HG02798 (cell line): ENCODE results near the gene RABL3.
"Not testable (repeated sequence)": the region's sequence is repeated elsewhere in the genome, so short reads cannot be mapped to it uniquely, and the experiment has no call there.

ENCODE experiments used
- ATAC-seq: cut with Tn5 transposase; IDR thresholded peaks from one replicate; pipeline ENCODE4 v1.9.1; 2021; ENCODE audit warnings: mild to moderate bottlenecking; ENCODE audit not compliant: unreplicated experiment, poor library complexity

Gene RABL3

DNA sequence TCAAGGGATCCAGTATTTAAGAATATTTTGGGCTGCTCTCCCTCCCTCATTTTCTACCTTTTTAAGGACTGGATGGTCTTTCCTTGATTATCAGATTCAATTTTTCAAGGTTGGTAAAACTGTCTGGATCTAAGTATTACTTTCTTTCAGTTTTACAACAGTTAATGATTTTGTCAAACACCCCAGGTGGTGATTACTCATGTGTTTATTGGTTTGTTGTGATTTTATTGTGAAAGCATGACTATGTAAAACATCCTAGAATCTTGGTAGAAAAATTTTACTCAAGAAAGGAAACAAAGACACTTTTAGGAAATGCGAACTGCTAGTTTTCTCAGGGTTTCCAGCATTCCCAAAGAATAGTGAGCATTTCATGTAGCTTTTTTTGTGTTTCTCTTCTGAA is 7.5 kb upstream of the RABL3 start:
- no peak for ATAC-seq

DNA sequence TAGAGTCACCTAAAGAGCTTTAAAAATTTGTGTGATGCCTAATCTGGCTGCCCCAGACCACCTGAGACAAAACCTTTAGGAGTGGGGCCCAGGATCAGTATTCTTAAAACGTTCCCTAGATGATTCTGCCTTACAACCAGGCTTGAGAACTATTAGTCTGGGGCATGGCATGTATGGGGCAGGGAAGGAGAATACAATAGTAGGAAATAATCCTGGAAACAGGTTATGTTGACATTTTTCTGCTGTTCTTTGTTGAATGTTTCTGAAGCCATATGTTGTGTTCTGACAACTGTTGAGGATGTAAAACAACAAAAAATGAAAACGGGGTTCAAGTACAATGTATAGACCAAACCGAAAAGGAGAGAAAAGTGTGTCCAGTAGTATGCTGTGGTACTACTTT is 3.1 kb upstream of the RABL3 start:
- ATAC-seq: no peak

DNA sequence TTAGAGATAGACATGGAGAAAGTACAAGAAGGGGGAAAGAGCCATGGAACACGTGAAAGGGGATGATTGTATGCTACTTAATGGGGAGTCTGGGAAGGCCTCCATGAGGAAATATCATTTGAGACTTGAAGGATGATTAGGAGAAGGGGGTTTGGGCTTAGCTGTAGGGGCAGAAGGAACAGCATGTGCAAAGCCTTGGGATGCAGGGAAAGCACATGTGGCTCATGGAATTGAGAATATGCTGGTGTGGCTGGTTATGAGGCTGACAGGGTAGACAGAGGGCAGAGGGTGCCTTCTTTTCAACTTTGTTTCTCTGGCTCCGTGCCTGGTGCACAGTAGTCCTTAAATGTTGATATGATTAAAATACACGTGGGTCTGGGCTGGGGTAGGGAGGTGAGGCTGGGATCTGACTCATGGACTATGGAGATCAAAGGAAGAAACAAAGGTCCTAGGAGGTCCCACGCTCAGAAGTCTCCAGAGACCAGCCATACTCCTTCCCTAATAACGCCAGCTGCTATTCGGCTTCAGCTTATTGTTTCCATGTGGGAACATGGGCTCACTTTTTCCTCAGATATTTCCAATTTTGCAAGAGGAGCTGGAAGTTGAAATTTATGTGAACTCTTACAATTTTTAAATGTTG is 1.4 kb upstream of the RABL3 start:
- ATAC-seq: no peak

DNA sequence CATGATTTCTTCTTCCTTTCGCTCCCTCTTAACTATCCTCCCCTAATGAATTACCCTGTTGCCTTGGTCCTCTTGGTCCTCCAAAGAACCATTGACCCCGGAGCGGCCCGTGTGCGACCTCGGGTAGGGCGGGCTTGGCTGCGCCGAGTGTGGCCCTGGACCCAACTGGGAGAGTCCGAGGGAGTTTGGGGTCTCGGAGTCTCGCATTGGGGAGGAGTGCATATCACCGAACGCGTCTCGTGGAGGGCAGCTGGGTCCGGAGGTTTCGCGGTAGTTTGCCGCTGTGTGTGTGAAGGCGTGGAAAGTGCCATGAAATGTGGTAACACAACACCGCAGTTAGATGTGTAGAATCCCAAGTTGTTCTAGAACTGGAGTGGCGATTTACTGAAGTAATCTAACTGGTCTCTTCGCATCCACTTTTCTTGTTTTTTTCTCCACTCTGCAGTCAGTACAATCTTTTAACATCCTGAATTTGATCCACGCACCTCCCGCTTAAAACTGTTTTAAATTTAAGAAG is 591 bp upstream of the RABL3 start:
- peak; percentile 18 for ATAC-seq

DNA sequence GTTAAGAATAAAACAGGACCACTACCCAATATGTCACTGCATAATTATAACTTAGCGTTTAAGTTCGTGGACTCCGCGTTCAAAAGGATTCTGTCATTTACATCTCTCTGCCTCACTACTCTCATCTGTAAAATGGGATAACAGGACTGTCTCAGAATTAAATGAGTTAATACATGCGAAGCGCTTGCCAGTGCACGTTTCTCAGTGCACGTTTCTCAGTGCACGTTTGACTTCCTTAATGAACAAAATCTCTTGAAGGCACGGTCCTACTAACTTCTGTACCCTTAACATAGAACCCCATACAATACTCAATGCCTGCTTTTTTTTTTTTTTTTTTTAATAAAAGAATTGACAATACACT is 499 bp downstream of the RABL3 start:
- peak; percentile 16 for ATAC-seq

DNA sequence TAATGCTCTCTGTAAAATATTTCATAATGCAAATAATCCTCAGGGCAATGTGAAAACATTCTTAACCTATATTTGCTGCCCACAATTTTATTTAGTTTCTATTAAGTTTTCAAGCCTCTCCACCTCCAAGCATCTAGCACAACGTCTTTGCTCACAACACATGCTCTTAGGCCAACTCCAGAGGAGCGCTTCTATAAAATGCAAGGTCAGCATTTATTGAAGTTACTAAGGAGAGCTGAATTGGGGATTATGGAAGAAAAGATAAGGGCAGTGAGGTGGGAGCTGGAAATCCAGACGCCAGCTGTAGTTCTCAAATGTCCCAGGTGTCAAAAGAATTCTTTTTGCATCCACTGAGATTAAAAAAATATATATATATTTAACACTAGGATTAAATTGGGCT is 996 bp downstream of the RABL3 start:
- no peak for ATAC-seq

DNA sequence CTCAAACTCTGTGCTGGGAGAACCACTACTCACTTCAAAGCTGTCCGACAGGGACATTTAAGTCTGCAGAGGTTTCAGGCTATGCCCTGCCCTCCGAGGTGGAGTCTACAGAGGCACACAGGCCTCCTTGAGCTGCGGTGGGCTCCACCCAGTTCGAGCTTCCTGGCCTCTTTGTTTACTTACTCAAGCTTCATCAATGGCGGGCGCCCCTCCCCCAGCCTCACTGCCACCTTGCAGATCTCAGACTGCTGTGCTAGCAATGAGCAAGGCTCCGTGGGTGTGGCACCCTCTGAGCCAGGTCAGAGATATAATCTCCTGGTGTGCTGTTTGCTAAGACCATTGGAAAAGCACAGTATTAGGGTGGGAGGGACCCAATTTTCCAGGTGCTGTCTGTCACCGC is 4.3 kb downstream of the RABL3 start:
- ATAC-seq: not testable (repeated sequence)

DNA sequence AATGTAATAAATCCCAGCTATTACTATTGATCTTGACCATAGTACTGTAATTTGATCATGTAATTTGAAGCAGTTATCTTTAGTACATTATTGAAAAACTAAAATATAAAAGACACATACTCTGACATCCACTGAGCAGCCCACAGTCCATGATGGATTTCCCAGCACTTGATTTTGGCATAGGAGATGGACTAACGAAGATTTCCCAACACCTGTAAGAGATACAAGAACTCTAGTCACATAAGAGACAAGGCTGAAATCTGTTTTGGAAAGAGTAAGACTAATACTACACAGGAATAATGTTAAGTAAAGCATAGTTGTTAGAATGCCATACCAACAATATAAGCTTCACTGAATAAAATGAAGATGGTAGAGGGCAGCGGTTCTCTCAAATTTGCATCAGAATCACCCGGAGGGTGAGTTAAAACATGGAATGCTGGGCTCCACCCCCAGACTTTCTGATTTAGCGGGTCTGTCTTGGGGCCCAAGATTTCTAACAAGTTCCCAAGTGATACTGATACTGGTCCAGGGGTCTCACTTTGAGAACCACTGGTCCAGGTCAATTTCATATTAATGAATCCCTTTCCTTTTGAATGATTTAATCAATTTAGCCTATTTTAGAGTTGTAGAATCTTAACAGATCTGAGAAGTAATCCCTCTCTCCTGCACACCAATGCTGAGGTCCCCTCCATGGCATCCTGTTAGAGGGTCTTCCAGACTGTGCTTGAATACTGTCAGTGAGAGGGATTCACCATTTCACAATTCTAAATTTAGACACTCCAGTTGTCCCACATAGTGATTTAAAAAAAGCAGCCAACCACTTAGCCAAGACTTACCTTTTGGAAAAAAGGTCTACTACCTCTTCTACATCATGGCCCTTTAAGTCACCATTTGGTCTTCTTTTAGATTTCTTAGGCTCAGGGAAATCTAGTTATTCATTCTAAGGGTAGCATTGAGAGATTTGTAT is 11.5 kb downstream of the RABL3 start:
- no peak for ATAC-seq

DNA sequence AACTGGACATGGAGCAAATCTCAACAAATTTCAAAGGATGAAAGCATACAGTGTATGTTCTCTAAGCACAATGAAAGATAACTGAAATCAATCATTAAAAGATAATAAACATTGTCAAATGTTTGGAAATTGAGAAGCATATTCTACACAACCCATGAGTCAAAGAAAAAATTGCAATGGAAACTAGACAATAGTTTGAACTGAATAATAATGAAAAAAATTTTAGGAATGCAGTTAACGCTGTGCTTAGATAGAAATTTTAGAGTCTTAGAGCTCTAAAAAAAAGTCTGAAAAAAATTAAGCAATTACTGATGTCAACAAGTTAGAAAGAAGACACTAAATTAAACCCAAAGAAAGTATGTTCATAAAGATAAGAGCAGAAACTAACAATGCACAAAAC is 15.5 kb downstream of the RABL3 start:
- ATAC-seq: no peak

DNA sequence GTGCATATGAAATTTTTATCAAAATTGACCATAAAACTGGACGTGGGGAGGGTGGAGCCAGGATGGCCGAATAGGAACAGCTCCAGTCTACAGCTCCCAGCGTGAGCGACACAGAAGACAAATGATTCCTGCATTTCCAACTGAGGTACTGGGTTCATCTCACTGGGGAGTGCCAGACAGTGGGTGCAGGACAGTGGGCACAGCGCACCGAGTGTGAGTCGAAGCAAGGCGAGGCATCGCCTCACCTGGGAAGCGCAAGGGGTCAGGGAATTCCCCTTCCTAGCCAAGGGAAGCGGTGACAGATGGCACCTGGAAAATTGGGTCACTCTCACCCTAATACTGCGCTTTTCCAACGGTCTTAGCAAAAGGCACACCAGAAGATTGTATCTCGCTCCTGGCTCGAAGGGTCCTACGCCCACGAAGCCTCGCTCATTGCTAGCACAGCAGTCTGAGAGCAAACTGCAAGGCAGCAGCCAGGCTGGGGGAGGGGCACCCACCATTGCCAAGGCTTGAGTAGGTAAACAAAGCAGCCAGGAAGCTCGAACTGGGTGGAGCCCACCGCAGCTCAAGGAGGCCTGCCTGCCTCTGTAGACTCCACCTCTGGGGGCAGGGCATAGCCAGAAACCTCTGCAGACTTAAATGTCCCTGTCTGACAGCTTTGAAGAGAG is 23.0 kb downstream of the RABL3 start:
- not testable (repeated sequence) for ATAC-seq

DNA sequence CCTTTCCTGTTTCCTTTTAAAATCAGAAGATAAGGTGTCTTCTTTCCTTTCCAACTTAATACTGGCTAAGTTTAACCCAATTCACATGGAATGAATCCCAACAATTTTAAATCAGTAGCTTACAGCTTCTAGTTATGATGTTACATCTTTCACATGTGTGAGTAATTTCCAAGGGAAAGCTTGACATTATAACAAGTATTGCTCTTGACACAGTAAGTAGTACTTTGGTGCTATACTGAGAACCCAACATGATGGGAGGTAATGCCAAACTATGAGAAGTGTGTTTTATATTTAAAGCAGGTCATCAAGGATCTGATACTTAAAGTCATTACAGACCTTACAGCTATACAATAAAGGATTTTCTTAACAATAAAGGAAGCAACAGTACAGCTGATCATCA is 29.1 kb downstream of the RABL3 start:
- no peak for ATAC-seq

DNA sequence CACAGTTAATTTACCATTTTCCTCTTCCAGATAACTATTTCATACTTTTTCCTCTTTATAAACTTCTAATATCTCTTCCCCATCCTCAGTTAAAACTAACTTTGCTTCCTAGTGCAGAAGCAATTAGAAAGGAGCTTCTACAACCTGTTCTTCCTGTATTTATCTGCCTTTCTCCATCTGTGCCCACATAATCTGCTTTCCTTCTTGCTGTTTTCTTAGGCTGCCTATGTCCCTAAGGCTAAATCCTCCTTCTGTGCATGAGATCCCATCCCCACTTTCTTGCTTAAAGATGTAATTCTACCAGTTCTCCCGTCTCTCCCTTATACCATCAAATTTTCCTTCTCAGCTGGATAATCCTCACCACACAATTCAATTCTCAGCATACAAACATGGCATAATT is 31.9 kb downstream of the RABL3 start:
- no peak for ATAC-seq

DNA sequence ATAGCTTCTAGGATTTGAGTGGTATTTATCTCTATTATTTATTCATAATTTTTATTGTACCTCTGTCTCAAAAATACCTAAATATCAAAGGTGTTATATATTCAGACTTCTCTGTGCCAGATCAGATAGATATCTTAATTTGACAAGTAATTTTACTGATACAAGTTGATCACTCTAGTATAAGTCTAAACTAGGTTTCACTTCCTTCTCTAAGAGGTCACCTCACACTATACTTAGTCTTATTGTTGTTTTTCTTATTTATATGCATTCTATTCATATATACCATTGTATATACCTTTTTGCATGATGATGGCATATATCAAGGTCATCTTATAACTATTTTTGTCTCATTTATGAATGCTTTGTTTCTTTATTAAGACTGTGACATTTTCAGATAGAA is 33.9 kb downstream of the RABL3 start:
- ATAC-seq: peak; percentile 70

DNA sequence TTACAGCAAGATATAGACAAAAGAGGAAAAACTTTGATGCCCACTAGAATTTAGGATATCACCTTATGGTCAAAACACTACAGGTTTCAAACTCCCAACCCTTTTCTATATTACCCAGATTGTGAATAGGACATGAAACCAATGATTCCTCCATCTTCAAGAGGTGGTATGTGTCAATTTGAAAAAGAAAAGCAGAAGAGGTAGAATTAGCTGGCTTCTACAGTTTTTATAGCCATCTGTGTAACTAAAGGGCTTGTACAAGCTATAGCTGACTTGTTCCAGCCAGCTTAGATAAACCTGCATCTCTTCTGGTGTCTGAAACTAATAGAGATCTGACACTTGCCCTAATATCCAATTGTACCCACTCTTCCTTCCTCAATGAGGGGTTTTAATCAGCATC is 35.4 kb downstream of the RABL3 start:
- ATAC-seq: no peak

DNA sequence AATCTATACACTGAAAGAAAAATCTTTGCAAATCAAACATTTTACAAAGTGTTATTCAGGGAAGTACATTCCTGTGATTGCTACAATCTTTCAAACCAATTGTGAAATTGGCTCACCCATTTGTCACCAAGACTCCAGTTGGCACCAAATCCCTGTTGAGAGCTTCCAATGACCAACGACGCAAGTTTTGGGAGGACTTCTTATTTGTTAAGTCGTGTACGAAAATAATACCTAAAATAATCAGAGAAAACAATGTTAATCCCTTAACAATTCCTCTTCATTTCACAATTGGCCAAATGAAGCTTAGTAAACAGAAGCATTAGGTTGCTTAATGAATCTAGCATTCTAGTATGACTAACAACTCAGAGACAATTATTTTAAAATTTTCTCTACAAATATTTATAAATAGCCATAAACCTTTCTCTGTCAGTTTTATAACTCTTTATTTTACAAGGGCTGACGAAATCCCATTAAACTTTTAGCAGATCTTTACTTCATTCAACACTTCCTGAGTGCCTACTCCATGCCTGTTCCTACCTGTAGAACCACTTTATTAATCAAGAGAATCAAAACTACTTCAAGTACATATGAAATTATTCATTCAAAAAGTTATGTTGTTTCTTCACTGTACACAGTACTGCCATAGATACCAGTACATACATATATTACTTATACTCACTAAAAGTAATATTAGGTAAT is 36.3 kb downstream of the RABL3 start:
- ATAC-seq: no peak

DNA sequence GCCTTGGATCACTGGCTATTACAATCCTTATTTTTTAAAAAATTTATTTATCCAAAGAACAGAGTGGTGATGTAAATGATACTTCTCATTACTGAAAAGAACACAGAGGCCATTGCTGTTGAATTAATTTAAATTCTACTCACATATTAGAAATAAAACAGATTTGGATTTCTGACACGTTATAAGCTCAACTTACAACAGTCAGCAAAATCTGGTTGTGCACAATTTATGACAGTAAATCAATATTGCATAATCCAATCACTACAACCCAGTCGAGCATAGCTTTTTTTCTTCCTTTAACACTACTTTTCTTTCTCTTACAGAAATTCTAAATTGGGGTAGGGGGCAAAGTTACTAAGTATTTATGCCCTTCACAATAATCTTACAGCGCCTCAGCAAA is 43.0 kb downstream of the RABL3 start:
- no peak for ATAC-seq

DNA sequence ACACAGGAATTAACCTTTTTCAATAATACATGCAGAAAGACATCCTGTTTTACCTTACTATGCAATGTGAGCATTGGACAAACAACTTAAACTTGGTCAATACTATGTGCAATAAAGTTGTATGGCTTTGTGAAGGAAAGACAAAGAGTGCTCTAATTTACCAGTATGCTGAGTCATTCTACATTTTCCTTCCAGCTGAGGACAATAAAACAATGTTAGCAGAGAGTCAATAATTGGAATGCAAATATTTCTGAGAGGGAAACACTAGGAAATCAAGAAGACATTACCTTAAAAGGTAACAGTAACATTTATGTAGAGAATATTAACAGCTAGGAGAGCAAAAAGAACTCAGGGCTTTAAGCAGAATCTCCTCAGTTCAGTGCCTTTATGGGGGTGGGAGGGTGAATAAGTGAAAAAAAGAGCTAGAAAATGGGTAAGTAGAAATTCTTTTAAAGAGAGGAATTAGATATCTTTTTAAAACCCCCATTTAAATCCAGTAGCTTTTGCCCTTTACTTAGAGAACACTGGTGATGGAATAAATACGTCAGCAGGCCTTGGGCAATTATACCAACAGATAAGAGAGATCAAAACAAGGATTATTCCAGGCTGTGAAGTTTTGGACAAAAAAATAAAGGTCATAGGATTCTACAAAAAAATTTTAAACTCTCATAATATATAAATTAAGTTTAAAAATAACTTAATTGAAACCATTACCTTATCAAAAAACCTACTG is 48.7 kb downstream of the RABL3 start:
- ATAC-seq: no peak

DNA sequence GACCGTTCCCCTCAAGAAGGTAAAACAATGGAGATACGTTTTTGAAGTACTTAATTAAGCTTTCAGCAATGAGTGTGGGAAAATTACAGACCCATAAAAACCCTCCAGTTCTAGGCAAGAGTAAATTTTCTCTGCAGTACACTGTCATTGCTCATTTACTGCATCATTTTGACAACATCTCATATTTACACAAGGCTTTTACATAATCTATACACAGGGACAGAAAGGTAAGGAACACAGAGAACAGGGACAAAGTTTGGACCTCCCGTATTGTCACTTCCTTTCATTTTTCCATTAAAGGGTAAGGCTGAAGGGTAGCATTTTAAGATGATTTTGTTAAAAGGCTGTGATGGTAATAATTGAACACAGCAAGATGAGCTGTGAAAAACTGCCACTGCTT is 52.9 kb downstream of the RABL3 start:
- no peak for ATAC-seq

DNA sequence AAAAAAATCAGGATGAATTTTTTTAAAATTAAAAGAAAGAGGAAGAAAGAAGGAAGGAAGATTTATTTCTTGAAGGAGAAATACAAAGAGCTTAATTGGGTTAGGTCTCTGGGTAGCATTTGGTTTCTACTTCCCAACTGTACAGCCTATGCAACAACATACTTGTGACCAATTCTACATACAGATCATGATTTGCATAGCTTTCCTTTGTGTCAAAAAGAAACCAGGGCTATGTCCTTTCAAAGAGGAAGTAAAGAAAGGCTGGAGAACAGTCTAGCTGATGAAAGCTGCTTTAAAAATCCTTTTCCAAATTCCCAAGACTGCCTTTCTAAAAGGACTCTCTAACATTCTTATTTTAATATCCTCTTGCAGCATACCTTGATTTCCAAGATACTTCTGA is 54.2 kb downstream of the RABL3 start:
- peak; percentile 97 for ATAC-seq

DNA sequence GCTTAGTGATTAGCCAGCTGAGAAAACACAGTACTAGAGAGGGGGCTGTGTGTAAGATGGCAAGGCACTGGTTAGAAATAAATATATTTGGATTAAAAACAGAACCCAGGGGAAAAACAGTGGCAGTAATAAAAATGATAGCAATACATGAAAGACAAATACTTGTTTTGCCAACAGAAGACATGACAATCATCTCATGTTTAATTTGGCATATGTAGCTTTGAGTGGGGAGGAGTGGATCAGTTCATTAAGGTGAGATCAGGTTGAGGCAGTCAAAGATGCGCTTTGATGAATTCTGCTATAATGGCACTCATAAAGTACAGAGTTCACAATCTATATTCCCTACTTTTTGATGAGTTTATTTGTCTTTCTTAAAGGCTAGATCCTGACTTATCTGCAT is 56.9 kb downstream of the RABL3 start:
- no peak for ATAC-seq
